D341Med (cell line): ENCODE measurements around the gene NDOR1.

Experiments used
- DNase-seq: peaks from one replicate; pipeline ENCODE4 v3.0.0; 2012; ENCODE audit warnings: low spot score

Gene NDOR1

GRCh38 chr9:137167747-137168572 is 37.5 kb upstream of the NDOR1 start:
- peak; percentile 71 for DNase-seq

- peak; percentile 68 for DNase-seq
Observed at GRCh38 chr9:137168573-137168903, 37.0 kb upstream of the NDOR1 start.

DNA sequence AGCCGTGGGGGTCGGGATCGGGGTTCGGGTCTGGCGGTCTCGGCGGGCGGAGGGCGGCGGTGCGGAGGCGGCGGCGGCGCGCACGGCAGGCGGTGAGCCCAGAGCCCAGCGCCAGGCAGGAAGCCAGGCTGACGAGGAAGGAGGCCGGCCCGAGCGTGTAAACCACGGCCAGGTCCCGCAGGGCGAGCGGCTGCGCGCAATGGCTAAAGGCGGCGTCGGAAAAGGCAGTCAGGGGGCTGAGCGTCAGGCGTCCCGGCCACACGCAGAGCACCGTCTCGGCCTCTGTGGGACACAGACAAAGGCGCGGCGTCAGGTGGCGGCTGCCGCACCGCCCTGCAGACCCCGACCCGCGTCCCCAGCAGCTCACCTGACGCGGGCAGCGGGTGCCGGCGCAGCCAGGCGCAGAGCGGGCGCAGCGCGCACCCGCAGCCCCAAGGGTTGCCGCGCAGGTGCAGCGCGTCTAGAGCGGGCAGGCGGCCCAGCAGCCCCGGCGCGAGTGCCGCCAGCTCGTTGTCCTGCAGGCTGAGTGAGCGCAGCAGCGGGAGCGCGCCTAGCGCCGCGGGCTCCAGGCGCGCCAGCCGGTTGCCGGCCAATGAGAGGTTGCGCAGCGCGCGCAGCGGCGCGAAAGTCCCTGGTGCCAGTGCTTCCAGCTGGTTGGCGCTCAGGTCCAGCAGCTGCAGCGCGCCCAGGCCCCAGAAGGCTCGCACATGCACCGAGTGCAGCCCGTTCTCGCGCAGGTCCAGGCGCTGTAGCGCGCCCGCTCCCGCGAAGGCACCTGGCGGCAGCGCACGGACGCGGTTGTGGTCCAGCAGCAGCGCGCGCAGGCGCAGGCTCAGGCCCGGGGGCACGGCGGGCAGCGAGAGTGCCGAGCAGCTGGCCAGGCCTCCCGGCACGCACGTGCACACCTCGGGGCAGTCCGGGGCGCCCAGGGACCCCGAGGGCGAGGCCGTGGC is 36.3 kb upstream of the NDOR1 start:
- DNase-seq = peak; percentile 91

DNA sequence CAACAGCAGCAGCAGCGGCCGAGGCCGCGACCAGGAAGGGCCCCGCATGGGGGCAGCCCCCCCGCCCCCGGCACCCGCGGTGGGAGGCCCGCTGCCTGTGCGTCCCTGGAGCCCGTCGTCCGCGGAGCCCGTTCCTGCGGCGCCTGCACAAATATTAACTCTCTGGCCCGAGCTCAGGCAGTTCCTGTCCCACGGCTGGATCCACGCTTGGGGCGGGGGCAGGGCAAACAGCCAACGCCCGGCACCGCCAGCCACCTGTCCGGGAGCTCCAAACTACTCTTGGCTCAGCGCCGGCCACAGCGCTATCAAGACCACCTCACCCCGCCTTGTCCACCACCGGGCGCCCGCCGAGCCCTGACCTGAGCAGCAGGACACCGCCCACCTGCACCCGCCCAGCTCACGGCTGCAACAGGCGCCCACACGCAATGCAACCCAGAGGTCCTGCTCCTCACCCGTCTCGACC is 35.6 kb upstream of the NDOR1 start, which contains the start of gene LRRC26:
LRRC26 (minus strand) TSS at position 156 of the 463 bp plus-strand sequence; CDS start at position 48, 108 bp downstream.
- DNase-seq = no peak

GRCh38 chr9:137170486-137171148 is 34.9 kb upstream of the NDOR1 start:
- DNase-seq = no peak

DNA sequence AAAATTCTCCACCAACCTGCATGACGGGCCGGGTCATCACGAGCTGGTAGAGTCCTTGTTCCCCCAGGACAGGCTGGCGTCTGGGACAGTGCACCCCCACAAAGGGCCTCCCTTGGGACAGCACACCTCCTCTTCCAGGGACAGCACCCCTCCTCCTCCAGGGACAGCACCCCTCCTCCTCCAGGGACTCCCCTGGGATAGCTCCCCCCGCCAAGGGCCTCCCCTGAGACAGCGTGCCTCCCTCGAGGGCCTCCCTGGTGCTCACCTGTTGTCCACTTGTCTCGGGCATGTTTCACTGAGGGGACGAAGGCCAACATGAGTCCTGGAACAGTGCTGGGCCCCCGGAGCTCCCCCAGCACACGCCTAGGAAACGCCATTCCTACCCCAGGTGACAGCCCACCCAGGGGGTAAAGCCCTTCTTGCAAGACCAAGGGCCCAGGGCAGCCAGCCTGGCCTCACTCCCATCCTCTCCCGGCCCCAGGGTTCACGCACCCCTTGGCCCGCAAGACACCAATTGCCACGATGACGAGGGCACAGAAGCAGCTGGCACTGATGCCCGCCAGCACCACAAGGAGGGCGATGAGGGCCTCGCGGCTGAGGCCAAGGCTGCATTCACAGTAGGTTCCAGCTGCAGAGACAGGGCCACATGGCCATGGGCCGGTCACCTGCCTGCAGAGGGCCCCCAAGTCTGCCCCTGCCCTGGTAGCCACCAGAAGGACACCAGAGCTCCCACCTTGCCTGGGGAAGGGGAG is 34.2 kb upstream of the NDOR1 start:
- no peak for DNase-seq

DNA sequence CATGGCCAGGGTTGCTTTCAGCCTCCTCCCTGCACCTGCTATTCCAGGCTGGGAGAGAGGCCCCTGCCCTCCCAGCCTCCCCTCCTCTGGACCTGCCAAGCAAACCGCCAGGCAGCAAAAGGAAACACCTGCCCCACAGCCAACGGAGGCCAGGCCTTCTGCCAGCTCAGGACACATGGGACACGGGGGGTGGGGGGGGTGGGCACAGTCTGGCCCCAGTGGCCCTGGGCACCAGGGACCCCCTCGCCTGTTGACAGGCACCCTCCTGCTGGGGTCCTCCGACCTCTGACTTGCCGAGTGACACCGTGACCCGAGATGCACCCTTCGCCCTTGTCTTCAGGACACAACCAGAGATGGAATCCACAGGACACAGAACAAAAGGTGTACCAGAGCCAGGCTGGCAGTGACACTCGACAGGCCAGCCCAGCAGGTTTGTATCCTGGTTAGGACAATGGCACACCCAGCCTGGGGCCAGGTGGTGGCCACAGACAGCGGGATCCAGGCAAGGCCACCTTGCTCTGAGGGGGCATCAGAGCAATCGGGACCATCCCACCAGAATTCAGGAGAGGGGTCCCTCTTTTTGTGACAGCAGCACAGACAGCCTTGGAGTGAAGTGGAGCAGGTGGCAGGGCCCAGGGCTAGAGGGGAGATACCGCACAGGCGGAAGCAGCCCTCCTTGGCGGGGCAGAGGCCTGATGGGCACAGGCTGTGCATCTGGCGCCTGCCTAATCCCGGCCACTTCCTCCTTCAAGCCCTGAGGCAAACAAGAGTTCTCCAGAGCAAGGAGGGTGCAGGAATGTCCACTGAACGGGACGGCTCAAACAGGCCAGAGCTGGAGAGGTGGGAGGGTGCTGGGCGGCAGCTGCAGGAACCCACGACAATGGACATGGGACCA is 32.4 kb upstream of the NDOR1 start:
- peak; percentile 48 for DNase-seq

DNA sequence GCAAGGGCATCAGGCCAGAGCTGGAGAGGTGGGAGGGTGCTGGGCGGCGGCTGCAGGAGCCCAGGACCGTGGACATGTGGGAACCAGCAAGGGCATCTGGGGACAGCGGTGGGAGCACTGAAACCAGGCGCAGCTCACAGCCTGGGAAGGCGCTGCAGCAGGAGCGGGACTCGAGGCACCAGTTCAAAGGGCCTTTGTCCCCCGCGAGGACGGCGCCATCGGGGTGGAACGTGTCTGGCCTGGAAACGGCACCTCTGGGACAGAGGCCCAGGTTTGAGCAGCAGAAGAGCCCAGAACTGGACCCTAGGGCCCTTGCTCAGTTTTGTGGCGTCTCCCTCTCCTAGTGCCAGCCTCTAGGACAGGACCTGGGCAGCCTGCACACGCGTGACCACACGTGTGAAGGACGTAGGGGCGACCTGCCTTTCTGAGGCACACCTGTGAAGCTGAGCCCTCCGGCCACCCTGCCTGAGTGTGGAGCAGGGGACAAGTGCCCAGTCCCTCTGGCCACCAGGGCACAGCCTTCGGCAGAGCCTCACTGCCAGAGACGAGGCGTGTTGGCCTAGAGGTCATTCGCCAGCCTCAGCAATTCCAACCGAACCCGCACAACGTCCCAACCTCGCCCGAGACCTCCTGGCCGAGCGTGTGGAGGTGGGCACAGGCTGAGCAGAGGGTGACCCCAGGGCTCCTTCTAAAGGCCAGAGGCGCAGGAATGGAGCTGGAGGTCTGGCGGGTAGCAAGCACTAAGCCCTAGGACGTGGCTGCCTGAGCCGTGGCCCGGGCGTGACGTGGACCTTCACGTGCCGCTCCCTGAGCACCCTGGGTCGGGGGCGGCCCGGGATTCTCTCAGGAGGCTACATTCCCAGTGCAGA is 31.5 kb upstream of the NDOR1 start:
- no peak for DNase-seq

GRCh38 chr9:137174722-137175293 is 30.7 kb upstream of the NDOR1 start:
- DNase-seq = no peak

DNA sequence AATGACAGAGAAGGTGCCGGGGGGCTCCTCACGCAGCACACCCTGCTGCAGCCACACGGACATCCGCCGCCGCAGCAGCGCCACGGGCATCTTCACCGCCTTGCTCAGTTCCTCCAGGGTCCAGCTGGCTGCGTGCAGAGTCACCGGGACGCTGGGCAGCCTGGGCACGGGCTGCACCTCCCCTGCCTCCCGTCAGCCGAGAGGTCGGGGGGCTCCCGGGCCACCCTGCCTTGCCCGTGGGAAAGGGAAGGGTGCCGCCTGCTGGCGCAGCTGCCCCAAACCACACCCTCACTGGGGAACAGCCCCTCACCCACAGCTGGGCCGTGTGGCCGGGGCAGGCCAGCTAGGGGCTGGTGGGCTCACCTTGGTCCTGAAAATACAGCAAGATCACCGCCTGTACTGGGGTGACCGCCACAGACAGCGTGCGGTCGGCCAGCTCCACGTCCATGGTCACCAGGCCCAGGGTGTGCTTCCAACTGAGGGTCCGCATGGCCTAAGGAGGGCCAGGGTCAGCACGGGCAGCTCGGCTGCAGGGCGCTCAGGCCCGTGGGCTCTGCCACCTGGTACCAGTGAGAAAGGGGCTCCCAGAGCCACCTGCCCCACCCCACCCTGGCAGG is 30.0 kb upstream of the NDOR1 start:
- DNase-seq = peak; percentile 76

- DNase-seq = peak; percentile 82
Observed at GRCh38 chr9:137176302-137177182, 29.0 kb upstream of the NDOR1 start.

- no peak for DNase-seq
Observed at GRCh38 chr9:137178201-137178938, 27.1 kb upstream of the NDOR1 start.

GRCh38 chr9:137178939-137179630 is 26.4 kb upstream of the NDOR1 start:
- no peak for DNase-seq

DNA sequence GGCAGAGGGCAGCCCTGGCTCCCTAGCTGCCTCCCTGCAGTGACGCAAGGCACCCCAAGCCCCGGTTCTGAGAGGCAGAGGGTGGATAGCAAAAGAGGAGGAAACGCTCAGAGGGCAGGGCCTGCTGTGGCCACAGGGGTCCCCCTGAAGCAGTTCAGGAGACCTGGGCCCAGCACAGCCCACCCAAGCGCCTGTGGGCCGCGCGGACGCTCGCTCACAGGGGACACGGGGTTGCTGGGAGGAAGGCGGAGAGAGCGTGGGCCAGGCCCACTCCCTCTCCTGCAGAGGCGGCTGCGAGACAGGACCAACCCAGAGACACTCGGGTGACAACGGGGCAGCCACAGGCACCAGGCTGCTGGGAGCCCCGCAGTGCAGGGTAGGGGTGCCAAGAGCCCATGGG is 25.7 kb upstream of the NDOR1 start:
- DNase-seq = no peak

GRCh38 chr9:137180491-137180890 is 25.0 kb upstream of the NDOR1 start:
- DNase-seq = no peak

- no peak for DNase-seq
Observed at GRCh38 chr9:137181680-137182079, 23.8 kb upstream of the NDOR1 start.
